Measurements from ENCODE around the gene FAM20C. TPM values are rescaled to one million over a fixed set of nuclear protein-coding genes. Genes with fewer than 3 reads are reported as not detected.
A peak's percentile ranks its signal among the peaks of the same experiment; 100 is the strongest.

Gene FAM20C
- total RNA-seq, 1 donor from 2014 or later, result 42.9 TPM

DNA sequence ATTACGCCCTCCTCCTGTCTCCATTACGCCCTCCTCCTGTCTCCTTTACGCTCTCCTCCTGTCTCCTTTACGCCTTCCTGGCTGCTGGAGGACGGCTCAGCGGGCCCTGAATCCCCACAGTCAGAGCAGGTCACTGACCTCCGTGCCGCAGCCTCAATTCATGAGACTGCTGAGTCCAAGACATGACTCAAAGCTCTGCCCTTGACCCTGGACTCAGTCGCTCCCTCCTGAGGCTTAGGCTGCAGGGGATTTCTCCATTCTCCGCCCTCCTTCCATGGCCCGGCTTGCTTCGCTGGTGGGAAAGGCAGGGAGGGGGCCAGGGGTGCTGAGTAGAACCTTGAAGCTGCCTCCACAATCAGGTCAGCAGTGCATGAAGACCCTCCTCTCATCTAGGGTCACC, 76.6 kb downstream of the FAM20C start:
- H3K4me1 ChIP-seq, result peaks cover 6% of the 10 kb centered on the region
- no peak for ATAC-seq
- no peak overlapping the region for H3K27ac ChIP-seq
- no peaks in the 10 kb centered on the region for H3K27me3 ChIP-seq (ENCODE audit: low read depth)
- peaks cover 3% of the 10 kb centered on the region for H3K9me3 ChIP-seq
- no peaks in the 10 kb centered on the region for H3K36me3 ChIP-seq
- no peak overlapping the region for H3K4me3 ChIP-seq
- DNase-seq, result no peak
- intact Hi-C loops (cut with DNase I), result no loop called here
- TF ChIP-seq, protein P1, sequence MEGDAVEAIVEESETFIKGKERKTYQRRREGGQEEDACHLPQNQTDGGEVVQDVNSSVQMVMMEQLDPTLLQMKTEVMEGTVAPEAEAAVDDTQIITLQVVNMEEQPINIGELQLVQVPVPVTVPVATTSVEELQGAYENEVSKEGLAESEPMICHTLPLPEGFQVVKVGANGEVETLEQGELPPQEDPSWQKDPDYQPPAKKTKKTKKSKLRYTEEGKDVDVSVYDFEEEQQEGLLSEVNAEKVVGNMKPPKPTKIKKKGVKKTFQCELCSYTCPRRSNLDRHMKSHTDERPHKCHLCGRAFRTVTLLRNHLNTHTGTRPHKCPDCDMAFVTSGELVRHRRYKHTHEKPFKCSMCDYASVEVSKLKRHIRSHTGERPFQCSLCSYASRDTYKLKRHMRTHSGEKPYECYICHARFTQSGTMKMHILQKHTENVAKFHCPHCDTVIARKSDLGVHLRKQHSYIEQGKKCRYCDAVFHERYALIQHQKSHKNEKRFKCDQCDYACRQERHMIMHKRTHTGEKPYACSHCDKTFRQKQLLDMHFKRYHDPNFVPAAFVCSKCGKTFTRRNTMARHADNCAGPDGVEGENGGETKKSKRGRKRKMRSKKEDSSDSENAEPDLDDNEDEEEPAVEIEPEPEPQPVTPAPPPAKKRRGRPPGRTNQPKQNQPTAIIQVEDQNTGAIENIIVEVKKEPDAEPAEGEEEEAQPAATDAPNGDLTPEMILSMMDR (IDR thresholded peaks at IDR 0.05), result no peak

- TF ChIP-seq, protein P1 (IDR thresholded peaks at IDR 0.05), result no peak
- no peak for ATAC-seq
- Histone ChIP-seq H3K27ac (no peak overlapping the region), H3K9me3 (peaks cover 3% of the 10 kb centered on the region), H3K4me3 (no peak overlapping the region), H3K4me1 (no peaks in the 10 kb centered on the region), H3K36me3 (no peaks in the 10 kb centered on the region), H3K27me3 (ENCODE audit: low read depth) (no peaks in the 10 kb centered on the region)
- intact Hi-C loops (cut with DNase I), result no loop called here
- DNase-seq, result no peak
Observed at GRCh38 chr7:269721-270120, 77.3 kb downstream of the FAM20C start.

- TF ChIP-seq, protein P1 (IDR thresholded peaks at IDR 0.05), result no peak
- ATAC-seq, result no peak
- Histone ChIP-seq H3K4me1 (no peaks in the 10 kb centered on the region), H3K27me3 (ENCODE audit: low read depth) (no peaks in the 10 kb centered on the region), H3K36me3 (no peaks in the 10 kb centered on the region), H3K9me3 (peaks cover 3% of the 10 kb centered on the region), H3K27ac (no peak overlapping the region), H3K4me3 (no peak overlapping the region)
- peak; percentile 40 for DNase-seq
- intact Hi-C loops (cut with DNase I), result no loop called here
Observed at GRCh38 chr7:270351-270983, 78.1 kb downstream of the FAM20C start.

GRCh38 chr7:271266-272107, 79.1 kb downstream of the FAM20C start:
- no peak for ATAC-seq
- H3K27me3 ChIP-seq (ENCODE audit: low read depth), result no peaks in the 10 kb centered on the region
- DNase-seq, result peak; percentile 4
- peaks cover 3% of the 10 kb centered on the region for H3K9me3 ChIP-seq
- TF ChIP-seq, protein P1 (IDR thresholded peaks at IDR 0.05), result no peak
- no peak overlapping the region for H3K27ac ChIP-seq
- intact Hi-C loops (cut with DNase I), result no loop called here
- H3K36me3 ChIP-seq, result no peaks in the 10 kb centered on the region
- no peaks in the 10 kb centered on the region for H3K4me1 ChIP-seq
- H3K4me3 ChIP-seq, result no peak overlapping the region

- Histone ChIP-seq H3K27me3 (ENCODE audit: low read depth) (no peaks in the 10 kb centered on the region), H3K36me3 (no peaks in the 10 kb centered on the region), H3K27ac (no peak overlapping the region), H3K4me1 (no peaks in the 10 kb centered on the region), H3K4me3 (no peak overlapping the region), H3K9me3 (peaks cover 3% of the 10 kb centered on the region)
- intact Hi-C loops (cut with DNase I), result no loop called here
- ATAC-seq (no peak), DNase-seq (no peak)
- TF ChIP-seq, protein P1 (IDR thresholded peaks at IDR 0.05), result no peak
Observed at GRCh38 chr7:272108-272615, 79.8 kb downstream of the FAM20C start.

Measured in lower lobe of right lung (tissue), 2 donors.